Neural cell (in vitro differentiated cells): Measurements from ENCODE around the gene KDM4B.

Source experiments
- EZH2 ChIP-seq: fragments of 200-600, 300-800 bp; shearing (Covaris generic), sonication (generic); IDR thresholded peaks from 2 replicates; pipeline ENCODE4 v1.6.1; 2014; ENCODE audit warnings: antibody characterized with exemption, low read length, borderline replicate concordance, mild to moderate bottlenecking; ENCODE audit not compliant: insufficient read depth, poor library complexity, severe bottlenecking
- MXI1 ChIP-seq: fragments of 450-650 bp; conservative IDR thresholded peaks from 2 replicates; pipeline ENCODE4 v1.6.1; 2014; ENCODE audit warnings: antibody characterized with exemption, mild to moderate bottlenecking; ENCODE audit not compliant: poor library complexity, severe bottlenecking
- TF ChIP-seq, protein P1 (sequence below): fragments of 450-650 bp; IDR thresholded peaks from 2 replicates; pipeline ENCODE4 v1.5.1; 2014; ENCODE audit warnings: antibody characterized with exemption, mild to moderate bottlenecking, moderate library complexity; ENCODE audit not compliant: poor library complexity, severe bottlenecking

DNA sequence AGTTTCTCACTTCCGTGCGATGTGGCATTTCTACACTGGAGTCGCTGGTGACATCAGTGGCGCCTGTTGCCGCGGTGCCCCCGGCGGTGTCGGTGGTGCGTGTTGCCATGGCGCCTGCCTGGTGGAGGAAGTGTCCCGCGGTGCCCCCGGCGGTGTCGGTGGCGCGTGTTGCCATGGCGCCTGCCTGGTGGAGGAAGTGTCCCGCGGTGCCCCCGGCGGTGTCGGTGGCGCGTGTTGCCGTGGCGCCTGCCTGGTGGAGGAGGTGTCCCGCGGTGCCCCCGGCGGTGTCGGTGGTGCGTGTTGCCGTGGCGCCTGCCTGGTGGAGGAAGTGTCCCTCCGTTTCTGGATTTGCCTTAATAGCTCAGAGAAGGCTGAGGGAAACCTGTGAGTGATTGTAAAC lies 127.6 kb downstream of the KDM4B start:
- TF ChIP-seq, protein P1, sequence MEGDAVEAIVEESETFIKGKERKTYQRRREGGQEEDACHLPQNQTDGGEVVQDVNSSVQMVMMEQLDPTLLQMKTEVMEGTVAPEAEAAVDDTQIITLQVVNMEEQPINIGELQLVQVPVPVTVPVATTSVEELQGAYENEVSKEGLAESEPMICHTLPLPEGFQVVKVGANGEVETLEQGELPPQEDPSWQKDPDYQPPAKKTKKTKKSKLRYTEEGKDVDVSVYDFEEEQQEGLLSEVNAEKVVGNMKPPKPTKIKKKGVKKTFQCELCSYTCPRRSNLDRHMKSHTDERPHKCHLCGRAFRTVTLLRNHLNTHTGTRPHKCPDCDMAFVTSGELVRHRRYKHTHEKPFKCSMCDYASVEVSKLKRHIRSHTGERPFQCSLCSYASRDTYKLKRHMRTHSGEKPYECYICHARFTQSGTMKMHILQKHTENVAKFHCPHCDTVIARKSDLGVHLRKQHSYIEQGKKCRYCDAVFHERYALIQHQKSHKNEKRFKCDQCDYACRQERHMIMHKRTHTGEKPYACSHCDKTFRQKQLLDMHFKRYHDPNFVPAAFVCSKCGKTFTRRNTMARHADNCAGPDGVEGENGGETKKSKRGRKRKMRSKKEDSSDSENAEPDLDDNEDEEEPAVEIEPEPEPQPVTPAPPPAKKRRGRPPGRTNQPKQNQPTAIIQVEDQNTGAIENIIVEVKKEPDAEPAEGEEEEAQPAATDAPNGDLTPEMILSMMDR = no peak
- TF ChIP-seq EZH2 = no peak
- no peak for TF ChIP-seq MXI1
